HG03520 (cell line): ENCODE results near the gene RPL19.

Source experiments
- ATAC-seq: cut with Tn5 transposase; IDR thresholded peaks from one replicate; pipeline ENCODE4 v1.9.1; 2021; ENCODE audit warnings: mild to moderate bottlenecking, moderate library complexity; ENCODE audit not compliant: unreplicated experiment

Gene RPL19

DNA sequence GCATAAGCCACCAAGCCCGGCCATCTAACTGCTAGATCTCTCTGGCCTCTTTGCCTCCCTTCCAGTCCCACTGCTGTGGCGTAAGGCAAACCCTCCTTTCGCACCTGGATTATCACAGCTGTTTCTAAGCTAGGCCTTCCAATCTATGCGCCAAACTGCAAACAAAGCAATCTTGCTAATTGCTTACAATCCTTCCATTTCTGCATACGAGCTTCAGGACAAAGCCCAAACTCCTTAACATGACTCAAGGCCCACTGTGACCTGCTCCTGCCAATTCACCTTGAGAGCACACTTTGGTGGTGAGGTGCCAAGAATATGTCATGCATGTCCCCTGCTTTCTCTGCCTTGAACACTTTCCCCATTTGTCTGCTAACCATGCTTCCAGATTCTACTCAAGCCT lies 28.1 kb upstream of the RPL19 start:
- no peak for ATAC-seq

- ATAC-seq, result no peak
Measured at GRCh38 chr17:39173080-39173479, 27.0 kb upstream of the RPL19 start.

- ATAC-seq, result no peak
Measured at GRCh38 chr17:39173526-39174274, 26.4 kb upstream of the RPL19 start.

DNA sequence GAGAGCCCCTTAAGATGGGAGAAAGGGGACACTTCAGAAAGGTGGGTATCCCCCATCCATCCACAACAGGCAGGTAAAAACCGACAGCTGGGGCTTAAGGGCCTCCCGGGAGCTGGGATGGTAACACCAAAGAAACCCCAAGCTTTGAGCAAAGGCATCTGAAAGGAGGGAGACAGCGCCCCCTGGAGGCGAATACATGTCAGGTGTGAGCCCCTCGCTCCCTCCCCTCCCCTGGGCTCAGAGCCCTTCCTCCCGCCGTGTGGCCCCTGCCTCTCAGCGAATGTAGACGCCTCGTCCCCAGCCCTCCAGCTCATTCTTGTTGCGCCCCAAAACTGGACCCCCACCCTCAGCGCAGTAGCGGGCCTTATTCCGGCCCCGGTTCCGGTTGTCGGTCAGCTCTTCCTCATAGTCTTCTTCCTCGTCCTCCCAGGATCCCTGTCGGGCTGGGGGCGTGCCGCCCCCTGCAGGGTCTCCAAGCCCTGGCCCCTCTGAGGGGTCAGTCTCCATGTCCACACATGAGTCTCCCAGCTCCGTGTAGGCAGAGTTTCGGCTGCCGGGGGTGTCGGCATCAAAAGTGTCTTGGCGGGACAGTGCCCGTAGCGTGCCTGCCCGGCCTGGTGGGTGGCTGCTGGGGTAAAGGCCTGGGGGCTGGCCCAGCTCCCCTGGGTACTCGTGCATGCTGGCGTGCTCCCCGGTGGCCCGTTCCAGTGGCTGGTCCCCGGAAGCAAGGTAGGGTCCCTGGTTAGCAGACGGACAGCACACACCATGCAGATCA lies 25.0 kb upstream of the RPL19 start:
- no peak for ATAC-seq

GRCh38 chr17:39175695-39176093 lies 24.4 kb upstream of the RPL19 start:
- no peak for ATAC-seq

- no peak for ATAC-seq
Measured at GRCh38 chr17:39177256-39177655, 22.8 kb upstream of the RPL19 start.

DNA sequence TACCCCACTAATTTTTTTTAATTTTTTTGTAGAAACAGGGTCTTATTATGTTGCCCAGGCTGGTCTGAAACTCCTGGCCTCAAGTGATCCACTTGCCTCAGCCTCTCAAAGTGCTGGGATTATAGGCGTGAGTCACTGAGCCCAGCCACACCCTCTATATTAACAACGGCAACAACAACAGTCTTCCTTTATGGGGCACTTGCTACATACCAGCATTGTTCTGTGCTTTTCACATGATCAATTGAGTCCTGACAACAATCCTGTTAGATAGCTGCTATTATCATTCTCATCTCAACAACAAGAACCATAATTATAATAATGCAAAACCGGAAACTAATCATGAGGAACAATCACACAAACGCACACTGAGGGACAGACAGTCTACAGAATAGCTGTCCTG lies 21.5 kb upstream of the RPL19 start:
- ATAC-seq, result no peak

GRCh38 chr17:39181303-39181702 lies 18.8 kb upstream of the RPL19 start:
- no peak for ATAC-seq

DNA sequence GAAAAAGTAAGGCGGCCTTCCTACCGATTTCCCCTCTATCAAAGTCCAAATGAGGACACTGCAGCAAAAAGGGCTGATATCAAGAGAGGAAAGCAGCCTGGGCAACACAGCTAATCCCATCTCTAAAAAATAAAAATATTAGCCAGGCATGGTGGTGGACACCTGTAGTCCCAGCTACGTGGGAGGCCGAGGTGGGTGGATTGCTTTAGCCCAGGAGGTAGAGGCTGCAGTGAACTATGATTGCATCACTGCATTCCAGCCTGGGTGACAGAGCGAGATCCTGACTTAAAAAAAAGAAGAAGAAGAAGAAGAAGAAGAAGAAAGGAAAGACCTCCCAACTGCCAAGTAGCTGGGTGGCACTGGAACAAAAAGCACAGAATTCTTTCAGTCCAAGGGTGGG lies 17.0 kb upstream of the RPL19 start:
- no peak for ATAC-seq

- ATAC-seq, result no peak
Measured at GRCh38 chr17:39183720-39184119, 16.4 kb upstream of the RPL19 start.

GRCh38 chr17:39186481-39187002 lies 13.5 kb upstream of the RPL19 start:
- no peak for ATAC-seq

GRCh38 chr17:39187152-39187830 lies 12.8 kb upstream of the RPL19 start:
- no peak for ATAC-seq

GRCh38 chr17:39191750-39192510 lies 8.2 kb upstream of the RPL19 start:
- no peak for ATAC-seq

- no peak for ATAC-seq
Measured at GRCh38 chr17:39192901-39193300, 7.2 kb upstream of the RPL19 start.

DNA sequence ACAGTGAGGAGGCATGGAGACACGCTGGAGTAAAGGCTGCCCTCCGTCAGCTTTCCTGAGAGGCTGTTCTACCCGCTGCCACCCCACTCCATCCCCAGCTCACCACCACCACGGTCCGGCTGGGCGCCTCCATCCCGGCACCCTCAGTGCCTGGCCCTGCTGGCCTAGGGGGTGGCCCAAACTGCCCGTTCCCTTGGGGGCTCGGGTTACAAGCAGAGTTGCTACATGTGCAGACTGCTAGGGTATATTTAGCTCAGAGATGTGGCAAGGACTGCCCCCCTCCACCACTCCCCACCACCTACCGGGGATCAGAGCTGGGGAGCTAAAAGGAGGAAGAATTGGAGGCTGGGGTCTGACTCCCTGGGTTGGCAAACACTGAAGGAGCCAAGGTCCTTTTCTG lies 6.7 kb upstream of the RPL19 start:
- no peak for ATAC-seq

GRCh38 chr17:39194089-39194984 lies 5.7 kb upstream of the RPL19 start:
- no peak for ATAC-seq

DNA sequence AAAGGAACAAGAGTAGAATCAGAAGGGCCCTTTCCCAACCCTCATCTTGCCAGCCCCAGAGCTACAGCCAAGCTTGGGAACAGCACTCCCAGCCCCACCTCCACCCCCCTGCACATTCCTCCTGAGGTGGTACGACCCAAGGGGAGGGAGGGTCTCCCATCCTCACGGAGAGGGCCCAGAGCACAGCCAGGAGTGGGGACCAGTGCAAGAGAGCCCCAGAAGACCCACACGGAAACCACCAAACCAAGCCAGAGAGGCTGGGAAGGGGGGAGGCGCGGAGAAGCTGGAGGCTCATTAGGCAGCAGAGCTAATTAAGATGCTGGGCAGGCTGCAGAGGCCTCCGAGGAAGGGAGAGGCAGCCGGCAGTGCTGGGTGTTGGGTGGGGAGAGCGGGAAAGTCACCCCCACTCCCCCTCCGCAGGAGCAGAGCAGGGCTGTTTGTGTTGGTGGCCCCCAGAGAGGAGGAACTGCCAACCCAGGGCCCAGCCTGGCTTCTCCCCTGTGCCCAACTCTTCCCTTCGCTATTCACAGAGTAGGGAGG lies 5.0 kb upstream of the RPL19 start:
- ATAC-seq, result no peak

GRCh38 chr17:39195568-39196160 lies 4.4 kb upstream of the RPL19 start:
- ATAC-seq, result no peak

GRCh38 chr17:39196241-39196807 lies 3.8 kb upstream of the RPL19 start:
- no peak for ATAC-seq
